Calu3 (cell line): ENCODE results near the gene RAB11FIP4. TPM values are rescaled to one million over a fixed set of nuclear protein-coding genes. Genes with fewer than 3 reads are reported as not detected.

ENCODE experiments used
- BruUV-seq: library from RNA; stranded (reverse); fragments of 400-500 nt; replicated peaks from 2 replicates; lab custom pipeline; 2021; lab: Mats Ljungman, UMichigan
- CTCF ChIA-PET: fragments of 300-600 bp; sonication (Branson Sonifier 250); formaldehyde crosslinking; loops from one replicate; lab custom pipeline; 2022; ENCODE audit warnings: antibody characterized with exemption; lab: Charles Lee
- DNase-seq: peaks from one replicate; pipeline ENCODE4 v3.0.0; 2022
- H3K27ac Mint-ChIP-seq: one replicate; pipeline ENCODE4 v1.8.0; 2022; ENCODE audit warnings: mixed read lengths; ENCODE audit not compliant: unreplicated experiment
- H3K27me3 Mint-ChIP-seq: one replicate; pipeline ENCODE4 v1.8.0; 2022; ENCODE audit warnings: mixed read lengths; ENCODE audit not compliant: unreplicated experiment
- H3K36me3 Mint-ChIP-seq: one replicate; pipeline ENCODE4 v1.8.0; 2022; ENCODE audit warnings: mild to moderate bottlenecking, moderate library complexity, mixed read lengths; ENCODE audit not compliant: insufficient read depth, unreplicated experiment
- H3K4me1 Mint-ChIP-seq: one replicate; pipeline ENCODE4 v1.8.0; 2022; ENCODE audit warnings: mild to moderate bottlenecking, low read depth, mixed read lengths; ENCODE audit not compliant: unreplicated experiment
- H3K4me3 Mint-ChIP-seq: one replicate; pipeline ENCODE4 v1.8.0; 2022; ENCODE audit warnings: mild to moderate bottlenecking, low read depth, moderate library complexity, mixed read lengths; ENCODE audit not compliant: unreplicated experiment
- H3K9me3 Mint-ChIP-seq: one replicate; pipeline ENCODE4 v1.8.0; 2022; ENCODE audit warnings: low read depth, mixed read lengths; ENCODE audit not compliant: unreplicated experiment
- intact Hi-C: fragments of 100-400 bp; cut with micrococcal nuclease; formaldehyde crosslinking; loops from one replicate; pipeline ENCODE4 v1.10.0; 2022; ENCODE audit not compliant: unreplicated experiment
- total RNA-seq: library from RNA; stranded (reverse); gene quantifications from 2 replicates; pipeline ENCODE4 v1.2.3, GENCODE V29; 2022
- TF ChIP-seq, protein P1 (sequence below): fragments of 200-600 bp; IDR thresholded peaks from one replicate; pipeline ENCODE4 v1.8.0; 2022; ENCODE audit warnings: antibody characterized with exemption; ENCODE audit not compliant: unreplicated experiment

RAB11FIP4 gene
- total RNA-seq, 1 experiment from 2014 or later, result 27.9 TPM

GRCh38 chr17:31371511-31372097 lies 19.9 kb upstream of the RAB11FIP4 start:
- intact Hi-C loops, result loop anchor here (5.0 kb wide), 1 partner anchor 104 kb away; no protein-coding TSS in a partner anchor
- Mint-ChIP-seq H3K36me3 (peaks cover 5% of the 10 kb centered on the region), H3K9me3 (no peaks in the 10 kb centered on the region), H3K27me3 (no peaks in the 10 kb centered on the region), H3K4me1 (peaks cover 13% of the 10 kb centered on the region), H3K27ac (no peak overlapping the region), H3K4me3 (no peak overlapping the region)
- TF ChIP-seq, protein P1, sequence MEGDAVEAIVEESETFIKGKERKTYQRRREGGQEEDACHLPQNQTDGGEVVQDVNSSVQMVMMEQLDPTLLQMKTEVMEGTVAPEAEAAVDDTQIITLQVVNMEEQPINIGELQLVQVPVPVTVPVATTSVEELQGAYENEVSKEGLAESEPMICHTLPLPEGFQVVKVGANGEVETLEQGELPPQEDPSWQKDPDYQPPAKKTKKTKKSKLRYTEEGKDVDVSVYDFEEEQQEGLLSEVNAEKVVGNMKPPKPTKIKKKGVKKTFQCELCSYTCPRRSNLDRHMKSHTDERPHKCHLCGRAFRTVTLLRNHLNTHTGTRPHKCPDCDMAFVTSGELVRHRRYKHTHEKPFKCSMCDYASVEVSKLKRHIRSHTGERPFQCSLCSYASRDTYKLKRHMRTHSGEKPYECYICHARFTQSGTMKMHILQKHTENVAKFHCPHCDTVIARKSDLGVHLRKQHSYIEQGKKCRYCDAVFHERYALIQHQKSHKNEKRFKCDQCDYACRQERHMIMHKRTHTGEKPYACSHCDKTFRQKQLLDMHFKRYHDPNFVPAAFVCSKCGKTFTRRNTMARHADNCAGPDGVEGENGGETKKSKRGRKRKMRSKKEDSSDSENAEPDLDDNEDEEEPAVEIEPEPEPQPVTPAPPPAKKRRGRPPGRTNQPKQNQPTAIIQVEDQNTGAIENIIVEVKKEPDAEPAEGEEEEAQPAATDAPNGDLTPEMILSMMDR, result no peak
- BruUV-seq, result no TSS peak
- DNase-seq, result no peak
- CTCF ChIA-PET, result interaction anchor here (0.6 kb wide), 2 partner anchors 497 to 543 kb away, joined by 3 to 4 read pairs; no protein-coding TSS in a partner anchor

DNA sequence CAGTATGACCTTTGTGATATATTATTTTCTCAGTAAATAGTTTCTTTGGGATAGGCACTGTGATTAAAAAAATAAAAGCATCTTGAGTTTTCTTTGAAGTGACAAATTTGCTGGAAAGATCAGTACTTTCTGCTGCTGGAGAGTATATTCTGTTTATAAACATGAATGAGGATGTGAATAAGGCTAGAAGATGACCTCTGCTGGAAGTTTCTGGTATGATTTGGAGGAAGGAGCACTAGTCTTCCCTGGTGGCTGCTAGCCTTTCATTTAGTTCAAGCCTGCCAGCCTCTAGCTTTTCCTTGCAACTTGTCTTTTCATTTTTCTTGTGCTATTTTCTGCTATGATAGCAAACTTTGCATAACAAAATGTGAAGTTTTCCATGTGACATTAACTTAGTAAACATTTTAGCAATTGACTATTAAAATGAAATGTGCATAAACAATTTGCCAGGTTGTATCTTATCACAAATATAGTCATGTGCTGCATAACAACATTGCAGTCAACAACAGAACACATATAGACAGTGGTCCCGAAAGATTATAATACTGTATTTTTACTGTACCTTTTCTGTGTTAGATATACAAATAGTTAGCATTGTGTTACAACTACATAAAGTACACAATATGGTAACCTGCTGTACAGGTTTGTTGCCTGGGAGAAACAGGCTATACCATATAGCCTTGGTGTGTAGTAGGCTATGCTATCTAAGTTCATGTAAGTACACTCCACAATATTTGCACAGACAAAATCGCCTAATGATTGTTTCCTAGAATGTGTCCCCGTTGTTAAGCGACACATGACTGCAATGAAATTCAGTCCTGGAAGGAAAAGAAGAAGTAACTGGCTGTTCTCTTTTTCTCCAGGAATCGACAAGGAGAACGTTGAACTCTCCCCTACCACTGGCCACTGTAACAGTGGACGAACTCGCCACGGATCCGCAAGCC lies 18.1 kb upstream of the RAB11FIP4 start:
- CTCF ChIA-PET, result interaction anchor here (0.6 to 0.7 kb wide), 2 partner anchors 22 to 529 kb away, joined by 3 to 4 read pairs; no protein-coding TSS in a partner anchor
- intact Hi-C loops, result loop anchor here (5.0 kb wide), 1 partner anchor 106 kb away; no protein-coding TSS in a partner anchor
- H3K36me3 Mint-ChIP-seq, result peaks cover 5% of the 10 kb centered on the region

GRCh38 chr17:31374094-31374447 lies 17.4 kb upstream of the RAB11FIP4 start:
- intact Hi-C loops, result loop anchor here (5.0 kb wide), 1 partner anchor 107 kb away; no protein-coding TSS in a partner anchor
- H3K27ac Mint-ChIP-seq, result no peak overlapping the region
- no peaks in the 10 kb centered on the region for H3K9me3 Mint-ChIP-seq
- H3K4me1 Mint-ChIP-seq, result peaks cover 13% of the 10 kb centered on the region
- CTCF ChIA-PET, result no interaction called here
- no peaks in the 10 kb centered on the region for H3K27me3 Mint-ChIP-seq
- no peak overlapping the region for H3K4me3 Mint-ChIP-seq
- TF ChIP-seq, protein P1, result no peak
- BruUV-seq, result no TSS peak
- DNase-seq, result no peak
- peaks cover 5% of the 10 kb centered on the region for H3K36me3 Mint-ChIP-seq

More for the DNA sequence above, 18.1 kb upstream of the RAB11FIP4 start:
- no TSS peak for BruUV-seq
- TF ChIP-seq, protein P1, result peak; percentile 13
- peaks cover 13% of the 10 kb centered on the region for H3K4me1 Mint-ChIP-seq
- H3K27ac Mint-ChIP-seq, result no peak overlapping the region
- no peaks in the 10 kb centered on the region for H3K9me3 Mint-ChIP-seq
- no peak for DNase-seq
- H3K4me3 Mint-ChIP-seq, result no peak overlapping the region
- no peaks in the 10 kb centered on the region for H3K27me3 Mint-ChIP-seq

- BruUV-seq, result no TSS peak
- H3K9me3 Mint-ChIP-seq, result no peaks in the 10 kb centered on the region
- H3K27ac Mint-ChIP-seq, result no peak overlapping the region
- TF ChIP-seq, protein P1, result no peak
- no peak overlapping the region for H3K4me3 Mint-ChIP-seq
- no peaks in the 10 kb centered on the region for H3K27me3 Mint-ChIP-seq
- no peak for DNase-seq
- H3K36me3 Mint-ChIP-seq, result peaks cover 5% of the 10 kb centered on the region
- H3K4me1 Mint-ChIP-seq, result peaks cover 13% of the 10 kb centered on the region
- intact Hi-C loops, result loop anchor here (5.0 kb wide), 1 partner anchor 107 kb away; no protein-coding TSS in a partner anchor
- CTCF ChIA-PET, result no interaction called here
Measured at GRCh38 chr17:31374503-31374902, 17.0 kb upstream of the RAB11FIP4 start.
